Right atrium auricular region (tissue), 2 donors: ENCODE data around the gene C8A. TPM values are rescaled to one million over a fixed set of nuclear protein-coding genes. Genes with fewer than 3 reads are reported as not detected.

Source experiments
- DNase-seq: peaks from one replicate; pipeline ENCODE4 v3.0.0-alpha.2; 2019; ENCODE audit warnings: low spot score
- H3K27ac ChIP-seq, 2 donors: fragments of 200-600 bp; sonication (generic); 1 replicate in 1 of 2; 2 replicates in 1 of 2; pipeline ENCODE4 v1.5.1; 2016 to 2019
- H3K27me3 ChIP-seq, 2 donors: fragments of 200-600 bp; sonication (generic); one replicate each; pipeline versions ENCODE4 v1.5.1 to v1.6.0; 2017 to 2019
- H3K36me3 ChIP-seq: fragments of 200-600 bp; sonication (generic); one replicate; pipeline ENCODE4 v1.5.1; 2016
- H3K4me1 ChIP-seq, 2 donors: fragments of 200-600 bp; sonication (generic); one replicate each; pipeline versions ENCODE4 v1.5.1 to v1.6.0; 2017 to 2019
- H3K4me3 ChIP-seq, 2 donors: fragments of 200-600 bp; sonication (generic); 1 replicate in 1 of 2; 2 replicates in 1 of 2; pipeline ENCODE4 v1.5.1; 2017 to 2019; ENCODE audit warnings: mild to moderate bottlenecking in 1 of 2, moderate library complexity in 1 of 2
- H3K9me3 ChIP-seq, 2 donors: fragments of 200-600 bp; sonication (generic); one replicate each; pipeline ENCODE4 v1.5.1; 2019
- CTCF ChIP-seq, 2 donors: fragments of 200-600 bp; sonication (generic); IDR thresholded peaks; one replicate each; pipeline ENCODE4 v1.5.1; 2019; ENCODE audit warnings: antibody characterized with exemption in 2 of 2
- total RNA-seq, 2 donors: library from RNA; depleted of rRNA; stranded (reverse); fragments of >200 nt; gene quantifications; one replicate each; pipeline ENCODE4 v1.1.0, GENCODE V29; 2016

C8A gene
- total RNA-seq, 2 donors from 2014 or later = not detected

DNA sequence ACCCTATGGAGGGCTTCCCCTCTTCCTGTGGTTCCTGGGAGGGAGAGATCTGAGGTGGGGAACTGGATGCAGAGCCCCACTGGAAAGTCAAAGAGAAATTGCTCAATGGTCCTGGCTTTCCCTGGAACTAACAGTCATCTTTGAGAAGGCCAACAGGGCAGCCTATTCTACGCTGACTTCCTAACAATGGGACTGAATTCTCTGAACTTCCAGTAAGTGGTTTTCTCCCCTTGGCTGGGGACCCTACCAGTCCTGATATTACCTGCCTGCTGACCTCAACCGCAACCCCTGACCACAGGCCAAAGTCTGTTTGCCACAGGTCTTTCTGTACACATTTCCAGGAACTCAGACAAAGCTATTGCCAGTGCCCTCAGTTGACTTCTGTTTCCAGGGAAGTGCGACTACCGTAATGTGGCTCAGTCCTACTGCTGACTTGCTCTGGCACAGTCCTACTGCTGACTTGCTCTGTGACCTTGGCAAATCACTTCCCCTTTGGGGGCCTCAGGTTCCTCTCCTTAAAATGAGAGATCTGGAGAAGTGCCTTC is 55.9 kb downstream of the C8A start:
- Histone ChIP-seq H3K9me3 (no peaks in the 10 kb centered on the region), H3K27me3 (no peaks in the 10 kb centered on the region), H3K36me3 (no peaks in the 10 kb centered on the region), H3K4me1 (no peaks in the 10 kb centered on the region), H3K4me3 (no peak overlapping the region), H3K27ac (no peak overlapping the region)
- DNase-seq = no peak
- TF ChIP-seq CTCF (IDR thresholded peaks at IDR 0.05) = no peak

- no peak for DNase-seq
- no peak overlapping the region for H3K27ac ChIP-seq
- H3K4me3 ChIP-seq = no peak overlapping the region
- no peaks in the 10 kb centered on the region for H3K36me3 ChIP-seq
- H3K27me3 ChIP-seq = no peaks in the 10 kb centered on the region
- H3K9me3 ChIP-seq = no peaks in the 10 kb centered on the region
- no peak for TF ChIP-seq CTCF (IDR thresholded peaks at IDR 0.05)
- H3K4me1 ChIP-seq = no peaks in the 10 kb centered on the region
Observed at GRCh38 chr1:56911098-56911938, 56.7 kb downstream of the C8A start.

DNA sequence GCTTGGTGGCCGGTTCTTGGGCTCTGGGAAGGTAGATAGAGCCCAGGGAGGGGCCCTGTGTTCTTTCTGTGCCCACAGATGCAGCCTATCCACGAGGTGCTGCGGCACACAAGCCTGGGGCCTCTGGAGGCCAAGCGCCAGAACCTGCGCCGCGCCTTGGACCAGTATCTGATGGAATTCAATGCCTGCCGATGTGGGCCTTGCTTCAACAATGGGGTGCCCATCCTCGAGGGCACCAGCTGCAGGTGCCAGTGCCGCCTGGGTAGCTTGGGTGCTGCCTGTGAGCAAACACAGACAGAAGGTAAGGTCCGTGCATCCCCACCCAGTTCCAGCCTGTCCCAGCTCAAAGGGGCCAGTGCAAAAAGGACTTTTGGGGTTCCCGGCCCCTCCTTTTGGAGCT is 57.7 kb downstream of the C8A start:
- H3K9me3 ChIP-seq = no peaks in the 10 kb centered on the region
- no peak for TF ChIP-seq CTCF (IDR thresholded peaks at IDR 0.05)
- H3K27ac ChIP-seq = no peak overlapping the region
- no peaks in the 10 kb centered on the region for H3K36me3 ChIP-seq
- no peak overlapping the region for H3K4me3 ChIP-seq
- no peak for DNase-seq
- H3K27me3 ChIP-seq = no peaks in the 10 kb centered on the region
- H3K4me1 ChIP-seq = no peaks in the 10 kb centered on the region

- TF ChIP-seq CTCF (IDR thresholded peaks at IDR 0.05) = no peak
- H3K27ac ChIP-seq = no peak overlapping the region
- H3K36me3 ChIP-seq = no peaks in the 10 kb centered on the region
- no peak for DNase-seq
- H3K4me1 ChIP-seq = no peaks in the 10 kb centered on the region
- no peaks in the 10 kb centered on the region for H3K27me3 ChIP-seq
- H3K4me3 ChIP-seq = no peak overlapping the region
- H3K9me3 ChIP-seq = no peaks in the 10 kb centered on the region
Observed at GRCh38 chr1:56915960-56916359, 61.4 kb downstream of the C8A start.

DNA sequence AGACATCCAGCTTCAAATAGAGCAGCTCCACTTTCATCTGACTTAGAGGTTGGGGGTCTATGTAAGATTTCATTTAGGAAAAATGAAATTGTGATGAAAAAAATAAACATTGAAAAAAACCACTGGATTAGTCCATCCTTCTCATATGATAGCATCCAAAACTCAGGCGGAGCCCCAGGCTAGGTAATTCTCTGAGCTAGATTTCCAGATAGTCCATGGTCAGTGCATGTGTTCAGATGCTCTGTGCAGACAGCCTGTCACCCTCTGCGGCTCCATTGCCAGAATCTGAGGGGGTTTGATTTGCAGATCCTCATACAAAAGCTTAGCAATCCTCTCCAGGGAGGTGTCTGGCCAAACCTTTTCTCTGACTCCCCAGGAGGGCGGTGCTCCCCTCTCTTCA is 62.0 kb downstream of the C8A start:
- no peak overlapping the region for H3K4me3 ChIP-seq
- no peak overlapping the region for H3K27ac ChIP-seq
- no peaks in the 10 kb centered on the region for H3K27me3 ChIP-seq
- no peak for DNase-seq
- H3K36me3 ChIP-seq = no peaks in the 10 kb centered on the region
- TF ChIP-seq CTCF (IDR thresholded peaks at IDR 0.05) = no peak
- H3K9me3 ChIP-seq = no peaks in the 10 kb centered on the region
- no peaks in the 10 kb centered on the region for H3K4me1 ChIP-seq
